ENCODE results near the gene HS3ST2. TPM values are rescaled to one million over a fixed set of nuclear protein-coding genes. Genes with fewer than 3 reads are reported as not detected.

The HS3ST2 gene
- polyA plus RNA-seq, 2 of the 4 experiments (the other 2 are of a cell fraction) = not detected

DNA sequence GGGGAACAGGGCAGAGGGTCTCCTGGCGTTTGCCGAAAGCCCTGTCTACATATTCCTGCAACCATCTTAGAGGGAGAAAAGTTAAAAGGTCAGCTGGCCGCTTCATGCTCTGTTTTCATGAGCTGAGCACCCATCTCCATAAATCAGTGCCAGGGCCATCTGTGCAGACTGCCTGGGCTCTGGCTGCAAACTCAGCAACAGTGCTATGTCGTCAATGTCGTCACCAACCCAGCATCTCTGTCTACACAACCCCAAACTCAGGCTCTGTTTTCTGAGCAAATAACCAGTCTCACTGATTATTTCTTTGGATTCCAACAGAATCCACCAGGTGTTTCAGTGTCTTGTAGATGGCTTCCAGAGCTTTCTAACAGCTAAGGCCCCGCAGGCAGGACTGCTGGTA is 65.0 kb downstream of the HS3ST2 start:
- H3K4me3 ChIP-seq = no peak overlapping the region
- H3K4me1 ChIP-seq = no peaks in the 10 kb centered on the region
- 22% methylated on average over 6 of the region's 6 CpGs for WGBS (ENCODE audit: missing lambda C conversion rate)
- no peak overlapping the region for H3K27ac ChIP-seq
- ATAC-seq (no peak), DNase-seq (ENCODE audit: low read depth in 1 of 2, low spot score in 1 of 2) (no peak), FAIRE-seq (no peak)
- TF ChIP-seq JUNB (IDR thresholded peaks at IDR 0.05) (no peak), CHD4 (IDR thresholded peaks at IDR 0.05; ENCODE audit: borderline replicate concordance) (no peak), EHMT2 (IDR thresholded peaks at IDR 0.05; ENCODE audit: low read depth) (no peak), HOXB13 (CRISPR knock-in tag; IDR thresholded peaks at IDR 0.05; ENCODE audit: low read depth) (no peak)
- ChIA-PET CTCF (interaction anchor here (0.7 kb wide), 1 partner anchor 20 kb away, joined by 3 read pairs; no protein-coding TSS in a partner anchor), POLR2A (no interaction called here)
- no peak overlapping the region for H3K4me2 ChIP-seq
- H3K9me3 ChIP-seq = no peaks in the 10 kb centered on the region

GRCh38 chr16:22879466-22879865 is 65.5 kb downstream of the HS3ST2 start:
- ChIA-PET POLR2A (no interaction called here), CTCF (interaction anchor here (0.7 to 1.5 kb wide), 2 partner anchors 19 to 21 kb away, joined by 3 to 4 read pairs; no protein-coding TSS in a partner anchor)
- ATAC-seq (no peak), DNase-seq (ENCODE audit: low read depth in 1 of 2, low spot score in 1 of 2) (no peak), FAIRE-seq (no peak)
- Histone ChIP-seq H3K9me3 (no peaks in the 10 kb centered on the region), H3K4me1 (no peaks in the 10 kb centered on the region), H3K4me2 (no peak overlapping the region), H3K27ac (no peak overlapping the region), H3K4me3 (no peak overlapping the region)
- WGBS (ENCODE audit: missing lambda C conversion rate) = 3% methylated on average over 3 of the region's 6 CpGs
- TF ChIP-seq, protein P1, sequence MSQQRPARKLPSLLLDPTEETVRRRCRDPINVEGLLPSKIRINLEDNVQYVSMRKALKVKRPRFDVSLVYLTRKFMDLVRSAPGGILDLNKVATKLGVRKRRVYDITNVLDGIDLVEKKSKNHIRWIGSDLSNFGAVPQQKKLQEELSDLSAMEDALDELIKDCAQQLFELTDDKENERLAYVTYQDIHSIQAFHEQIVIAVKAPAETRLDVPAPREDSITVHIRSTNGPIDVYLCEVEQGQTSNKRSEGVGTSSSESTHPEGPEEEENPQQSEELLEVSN (IDR thresholded peaks at IDR 0.05; ENCODE audit: borderline replicate concordance, low read depth) = no peak
- TF ChIP-seq EHF (CRISPR knock-in tag; IDR thresholded peaks at IDR 0.05) (no peak), RCOR1 (IDR thresholded peaks at IDR 0.05; ENCODE audit: low read depth, low read length) (no peak), GATA3 (IDR thresholded peaks at IDR 0.05; ENCODE audit: borderline replicate concordance) (no peak), POLR2A (IDR thresholded peaks at IDR 0.05; ENCODE audit: low read length) (no peak), TFCP2L1 (CRISPR knock-in tag; IDR thresholded peaks at IDR 0.05) (no peak), SREBF2 (IDR thresholded peaks at IDR 0.05) (no peak), RFX5 (IDR thresholded peaks at IDR 0.05) (no peak), SMC3 (IDR thresholded peaks at IDR 0.05) (no peak), MYC (IDR thresholded peaks at IDR 0.05; ENCODE audit: borderline replicate concordance, low read length) (no peak), ZNF302 (CRISPR knock-in tag; IDR thresholded peaks at IDR 0.05) (no peak), ZC3H11A (IDR thresholded peaks at IDR 0.05) (no peak), RAD21 (conservative IDR thresholded peaks at IDR 0.05 in 1 of 2, IDR thresholded peaks at IDR 0.05 in 1 of 2) (no peak), HOXA7 (CRISPR knock-in tag; IDR thresholded peaks at IDR 0.05) (no peak), FOXS1 (CRISPR knock-in tag; IDR thresholded peaks at IDR 0.05) (no peak)
- TF ChIP-seq, protein P2, sequence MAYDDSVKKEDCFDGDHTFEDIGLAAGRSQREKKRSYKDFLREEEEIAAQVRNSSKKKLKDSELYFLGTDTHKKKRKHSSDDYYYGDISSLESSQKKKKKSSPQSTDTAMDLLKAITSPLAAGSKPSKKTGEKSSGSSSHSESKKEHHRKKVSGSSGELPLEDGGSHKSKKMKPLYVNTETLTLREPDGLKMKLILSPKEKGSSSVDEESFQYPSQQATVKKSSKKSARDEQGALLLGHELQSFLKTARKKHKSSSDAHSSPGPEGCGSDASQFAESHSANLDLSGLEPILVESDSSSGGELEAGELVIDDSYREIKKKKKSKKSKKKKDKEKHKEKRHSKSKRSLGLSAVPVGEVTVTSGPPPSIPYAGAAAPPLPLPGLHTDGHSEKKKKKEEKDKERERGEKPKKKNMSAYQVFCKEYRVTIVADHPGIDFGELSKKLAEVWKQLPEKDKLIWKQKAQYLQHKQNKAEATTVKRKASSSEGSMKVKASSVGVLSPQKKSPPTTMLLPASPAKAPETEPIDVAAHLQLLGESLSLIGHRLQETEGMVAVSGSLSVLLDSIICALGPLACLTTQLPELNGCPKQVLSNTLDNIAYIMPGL (CRISPR knock-in tag; IDR thresholded peaks at IDR 0.05; ENCODE audit: borderline replicate concordance) = no peak
- TF ChIP-seq, protein P3, sequence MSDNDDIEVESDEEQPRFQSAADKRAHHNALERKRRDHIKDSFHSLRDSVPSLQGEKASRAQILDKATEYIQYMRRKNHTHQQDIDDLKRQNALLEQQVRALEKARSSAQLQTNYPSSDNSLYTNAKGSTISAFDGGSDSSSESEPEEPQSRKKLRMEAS (IDR thresholded peaks at IDR 0.05) = no peak
- TF ChIP-seq, protein P4, sequence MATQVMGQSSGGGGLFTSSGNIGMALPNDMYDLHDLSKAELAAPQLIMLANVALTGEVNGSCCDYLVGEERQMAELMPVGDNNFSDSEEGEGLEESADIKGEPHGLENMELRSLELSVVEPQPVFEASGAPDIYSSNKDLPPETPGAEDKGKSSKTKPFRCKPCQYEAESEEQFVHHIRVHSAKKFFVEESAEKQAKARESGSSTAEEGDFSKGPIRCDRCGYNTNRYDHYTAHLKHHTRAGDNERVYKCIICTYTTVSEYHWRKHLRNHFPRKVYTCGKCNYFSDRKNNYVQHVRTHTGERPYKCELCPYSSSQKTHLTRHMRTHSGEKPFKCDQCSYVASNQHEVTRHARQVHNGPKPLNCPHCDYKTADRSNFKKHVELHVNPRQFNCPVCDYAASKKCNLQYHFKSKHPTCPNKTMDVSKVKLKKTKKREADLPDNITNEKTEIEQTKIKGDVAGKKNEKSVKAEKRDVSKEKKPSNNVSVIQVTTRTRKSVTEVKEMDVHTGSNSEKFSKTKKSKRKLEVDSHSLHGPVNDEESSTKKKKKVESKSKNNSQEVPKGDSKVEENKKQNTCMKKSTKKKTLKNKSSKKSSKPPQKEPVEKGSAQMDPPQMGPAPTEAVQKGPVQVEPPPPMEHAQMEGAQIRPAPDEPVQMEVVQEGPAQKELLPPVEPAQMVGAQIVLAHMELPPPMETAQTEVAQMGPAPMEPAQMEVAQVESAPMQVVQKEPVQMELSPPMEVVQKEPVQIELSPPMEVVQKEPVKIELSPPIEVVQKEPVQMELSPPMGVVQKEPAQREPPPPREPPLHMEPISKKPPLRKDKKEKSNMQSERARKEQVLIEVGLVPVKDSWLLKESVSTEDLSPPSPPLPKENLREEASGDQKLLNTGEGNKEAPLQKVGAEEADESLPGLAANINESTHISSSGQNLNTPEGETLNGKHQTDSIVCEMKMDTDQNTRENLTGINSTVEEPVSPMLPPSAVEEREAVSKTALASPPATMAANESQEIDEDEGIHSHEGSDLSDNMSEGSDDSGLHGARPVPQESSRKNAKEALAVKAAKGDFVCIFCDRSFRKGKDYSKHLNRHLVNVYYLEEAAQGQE (IDR thresholded peaks at IDR 0.05) = no peak

All from A549 (cell line).